ENCODE data around the gene TCF12.

TCF12 gene

GRCh38 chr15:56969265-56969895 lies 50.9 kb downstream of the TCF12 start:
- no peak for DNase-seq
- intact Hi-C loops (cut with DNase I), result no loop called here

DNA sequence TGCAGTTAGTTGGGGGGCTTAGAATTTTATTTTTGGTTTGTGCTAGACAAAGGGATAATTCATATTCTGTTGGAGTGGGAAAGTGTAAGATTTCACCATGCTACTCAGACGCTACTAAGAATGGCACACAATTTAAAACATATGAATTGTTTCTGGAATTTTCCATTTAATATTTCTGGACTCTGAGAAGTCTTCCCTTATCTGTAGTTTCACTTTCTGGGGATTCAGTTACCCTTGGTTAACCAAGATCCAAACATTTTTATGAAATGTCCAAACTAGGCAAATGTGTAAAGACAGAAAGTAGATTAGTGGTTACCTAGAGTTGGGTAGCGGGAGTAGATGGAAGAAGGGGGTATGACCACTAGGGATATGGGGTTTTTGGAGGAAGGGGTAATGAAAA lies 53.1 kb downstream of the TCF12 start:
- intact Hi-C loops (cut with DNase I), result no loop called here
- no peak for DNase-seq

- DNase-seq, result no peak
- intact Hi-C loops (cut with DNase I), result no loop called here
Measured at GRCh38 chr15:56972016-56972415, 53.6 kb downstream of the TCF12 start.

DNA sequence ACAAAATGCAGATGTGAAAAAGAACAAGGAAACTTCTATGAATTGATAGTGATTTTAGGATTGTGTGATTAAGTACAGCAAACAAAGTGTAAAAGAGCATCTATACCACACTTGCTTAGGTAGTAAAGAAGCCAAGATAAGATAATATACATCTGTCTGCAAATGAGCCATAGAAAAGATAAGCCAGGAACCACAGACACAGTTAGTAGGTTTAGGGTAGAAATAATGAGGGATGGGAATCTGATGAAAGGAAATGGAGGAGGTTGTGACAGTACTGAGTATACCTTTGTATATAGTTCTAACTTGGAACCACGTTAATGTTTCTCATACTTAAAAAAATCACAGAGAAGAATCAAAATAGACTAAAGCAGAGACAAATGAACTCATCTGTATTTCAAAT lies 54.0 kb downstream of the TCF12 start:
- intact Hi-C loops (cut with DNase I), result no loop called here
- no peak for DNase-seq

DNA sequence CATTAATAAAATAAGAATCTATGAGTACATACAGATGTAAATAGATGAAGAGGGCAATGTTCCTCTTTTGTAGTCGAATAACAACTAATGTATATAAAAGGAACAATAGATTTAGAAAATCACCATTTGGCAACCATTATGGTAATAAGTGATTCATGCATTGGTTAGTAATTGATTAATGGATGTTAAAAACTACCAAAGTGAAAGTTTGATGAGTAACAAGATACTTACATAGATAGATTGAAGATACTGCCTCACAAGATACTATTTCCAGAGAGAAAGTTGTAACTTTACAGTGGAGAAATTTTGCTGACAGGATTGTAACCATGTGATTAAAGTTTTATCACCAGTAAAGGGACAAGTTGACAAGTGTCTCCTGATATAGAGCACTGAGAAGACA lies 55.0 kb downstream of the TCF12 start:
- DNase-seq, result no peak
- intact Hi-C loops (cut with DNase I), result no loop called here

- intact Hi-C loops (cut with DNase I), result no loop called here
- no peak for DNase-seq
Measured at GRCh38 chr15:56977232-56977631, 58.8 kb downstream of the TCF12 start.

- no peak for DNase-seq
- intact Hi-C loops (cut with DNase I), result no loop called here
Measured at GRCh38 chr15:56978898-56979662, 60.6 kb downstream of the TCF12 start.

GRCh38 chr15:56980473-56980872 lies 62.0 kb downstream of the TCF12 start:
- intact Hi-C loops (cut with DNase I), result no loop called here
- DNase-seq, result no peak

- DNase-seq, result no peak
- intact Hi-C loops (cut with DNase I), result no loop called here
Measured at GRCh38 chr15:56981160-56981559, 62.7 kb downstream of the TCF12 start.

DNA sequence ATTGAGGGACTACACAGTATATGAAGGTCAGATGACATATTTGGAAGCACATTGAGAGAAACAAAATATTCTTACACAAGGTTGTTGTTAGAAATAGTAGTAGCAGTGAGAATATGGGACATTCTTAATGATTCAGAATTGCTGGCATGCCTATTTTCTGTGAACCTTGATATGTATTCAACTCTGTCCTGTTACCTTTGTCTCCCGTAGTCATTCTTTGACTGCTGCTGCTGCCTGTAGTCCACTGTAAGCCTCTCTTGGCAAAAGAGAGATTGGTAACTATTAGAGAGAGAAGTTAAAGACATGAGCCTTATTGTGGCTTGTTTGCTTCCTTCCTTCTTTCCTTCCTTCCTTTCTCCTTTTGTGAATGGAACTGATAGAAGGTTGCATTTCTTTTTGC lies 64.5 kb downstream of the TCF12 start:
- no peak for DNase-seq
- intact Hi-C loops (cut with DNase I), result no loop called here

- DNase-seq, result no peak
- intact Hi-C loops (cut with DNase I), result no loop called here
Measured at GRCh38 chr15:56984681-56985481, 66.4 kb downstream of the TCF12 start.

- no peak for DNase-seq
- intact Hi-C loops (cut with DNase I), result no loop called here
Measured at GRCh38 chr15:56985856-56986255, 67.4 kb downstream of the TCF12 start.

- no peak for DNase-seq
- intact Hi-C loops (cut with DNase I), result no loop called here
Measured at GRCh38 chr15:56987286-56987685, 68.8 kb downstream of the TCF12 start.

DNA sequence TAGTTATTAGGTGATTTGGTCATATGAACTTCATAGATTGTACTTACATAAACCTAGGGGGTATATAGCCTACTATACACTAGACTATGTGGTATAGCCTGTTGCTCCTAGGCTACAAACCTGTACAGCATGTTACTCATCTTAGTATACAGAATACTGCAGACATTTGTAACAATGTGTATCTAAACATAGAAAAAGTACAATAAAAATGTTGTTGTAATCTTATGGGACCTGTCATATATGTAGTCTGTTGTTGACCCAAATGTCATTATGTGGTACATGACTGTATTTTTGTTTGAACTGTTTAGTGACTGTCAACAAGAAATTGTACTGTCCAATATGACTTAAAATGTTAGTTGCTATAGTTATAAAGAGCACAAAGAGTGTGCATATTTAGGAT lies 69.8 kb downstream of the TCF12 start:
- intact Hi-C loops (cut with DNase I), result no loop called here
- DNase-seq, result no peak

DNA sequence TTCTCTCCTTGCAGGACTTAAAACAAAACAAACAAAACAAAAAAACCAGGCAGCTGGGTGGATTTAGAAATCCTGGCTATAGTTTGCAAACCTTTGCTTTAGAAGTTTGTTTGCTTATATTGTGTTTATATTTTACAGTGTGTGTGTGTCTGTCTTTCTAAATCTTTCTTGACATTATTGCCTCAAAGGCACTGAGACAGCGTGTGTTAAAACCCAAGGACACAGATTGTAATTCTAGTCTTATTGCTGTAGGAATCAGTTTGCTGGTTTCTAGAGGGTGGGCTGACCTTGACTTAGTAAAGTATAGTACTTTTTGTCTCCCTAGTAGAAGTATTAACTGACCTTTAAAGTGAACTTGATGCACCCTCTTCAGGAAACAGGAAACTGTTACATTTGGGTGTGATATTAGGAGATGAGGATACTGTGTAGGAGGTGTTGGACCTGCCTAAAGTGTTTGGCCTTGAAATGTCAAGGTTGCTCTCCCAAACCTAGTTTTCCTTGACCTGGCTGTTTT lies 71.0 kb downstream of the TCF12 start:
- intact Hi-C loops (cut with DNase I), result no loop called here
- no peak for DNase-seq

- intact Hi-C loops (cut with DNase I), result no loop called here
Measured at GRCh38 chr15:56991017-56991416, 72.6 kb downstream of the TCF12 start.

DNA sequence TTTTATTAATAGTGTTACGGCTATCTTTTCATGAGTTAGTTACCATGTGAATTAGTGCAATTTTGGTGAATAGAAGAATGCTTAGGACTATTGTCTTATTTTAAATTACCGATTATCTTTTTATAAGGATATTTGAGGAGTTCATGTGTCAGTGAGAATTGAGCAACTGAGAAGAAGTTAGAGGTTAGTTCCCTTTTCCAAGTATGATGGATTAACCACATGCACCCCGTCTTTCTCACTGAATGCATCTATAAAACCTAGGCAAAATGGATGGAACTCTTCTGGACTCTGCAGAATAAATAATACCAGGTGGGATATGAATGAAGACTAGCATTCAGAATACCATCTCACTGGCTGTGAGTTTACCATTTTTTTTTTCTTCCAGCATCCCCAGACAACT lies 74.3 kb downstream of the TCF12 start:
- intact Hi-C loops (cut with DNase I), result no loop called here

More at GRCh38 chr15:56991017-56991416, 72.6 kb downstream of the TCF12 start:
- no peak for DNase-seq

DNA sequence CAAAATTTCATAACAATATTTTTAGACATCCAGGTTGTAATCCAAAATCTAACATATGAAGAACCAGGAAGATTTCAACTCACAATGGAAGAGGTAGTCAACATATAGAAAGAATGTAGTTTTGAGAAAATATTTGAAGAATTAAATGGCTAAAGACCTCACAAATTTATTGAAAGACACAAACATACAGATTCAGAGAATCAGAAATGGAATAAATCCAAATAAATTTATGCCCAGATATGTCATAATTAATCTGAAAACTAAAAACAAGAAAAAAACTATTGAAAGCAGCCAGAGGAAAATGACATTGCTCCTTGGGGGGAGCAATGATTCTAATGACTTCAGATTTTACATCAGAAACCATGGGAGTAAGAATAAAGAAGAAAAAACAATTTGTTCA lies 75.8 kb downstream of the TCF12 start:
- DNase-seq, result no peak
- intact Hi-C loops (cut with DNase I), result no loop called here

More for the DNA sequence above, 74.3 kb downstream of the TCF12 start:
- no peak for DNase-seq

DNA sequence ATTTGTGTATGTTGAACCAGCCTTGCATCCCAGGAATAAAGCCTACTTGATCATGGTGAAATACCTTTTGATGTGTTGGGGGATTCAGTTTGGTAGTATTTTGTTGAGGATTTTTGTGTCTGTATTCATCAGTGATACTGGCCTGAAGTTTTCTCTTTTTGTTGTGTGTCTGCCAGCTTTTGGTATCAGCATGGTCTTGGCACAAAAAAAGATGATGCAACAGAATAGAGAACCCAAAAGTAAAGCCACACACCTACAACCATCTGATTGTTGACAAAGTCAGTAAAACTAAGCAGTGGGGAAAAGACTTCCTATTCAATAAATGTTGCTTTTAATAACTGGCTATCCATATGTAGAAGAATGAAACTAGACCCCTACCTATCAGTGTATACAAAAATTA lies 77.6 kb downstream of the TCF12 start:
- no peak for DNase-seq
- intact Hi-C loops (cut with DNase I), result no loop called here

DNA sequence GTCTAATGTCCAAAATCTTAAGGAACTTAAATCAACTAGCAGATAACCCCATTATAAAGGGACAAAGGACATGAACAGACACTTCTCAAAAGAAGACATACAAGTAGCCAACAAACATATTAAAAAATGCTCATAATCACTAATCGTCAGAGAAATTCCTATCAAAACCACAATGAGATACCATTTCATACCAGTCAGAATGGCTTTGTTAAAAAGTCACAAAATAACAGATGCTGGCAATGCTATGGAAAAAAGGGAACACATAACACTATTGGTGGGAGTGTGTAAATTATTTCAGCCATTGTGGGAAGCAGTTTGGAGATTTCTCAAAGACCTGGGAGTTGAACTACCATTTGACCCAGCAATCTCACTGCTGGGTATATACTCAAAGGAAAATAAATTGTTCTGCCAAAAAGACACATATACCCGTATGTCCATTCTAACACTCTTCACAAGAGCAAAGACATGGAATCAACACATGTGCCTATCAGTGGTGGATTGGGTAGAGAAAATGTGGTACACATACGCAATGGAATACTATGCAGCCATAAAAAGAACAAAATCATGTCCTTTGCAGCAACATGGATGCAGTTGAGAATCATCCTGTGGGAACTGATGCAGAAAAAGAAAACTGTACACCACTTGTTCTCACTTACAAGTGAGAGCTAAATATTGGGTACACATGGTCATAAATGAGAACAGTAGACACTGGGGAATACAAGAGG lies 78.5 kb downstream of the TCF12 start:
- intact Hi-C loops (cut with DNase I), result no loop called here
- DNase-seq, result no peak

DNA sequence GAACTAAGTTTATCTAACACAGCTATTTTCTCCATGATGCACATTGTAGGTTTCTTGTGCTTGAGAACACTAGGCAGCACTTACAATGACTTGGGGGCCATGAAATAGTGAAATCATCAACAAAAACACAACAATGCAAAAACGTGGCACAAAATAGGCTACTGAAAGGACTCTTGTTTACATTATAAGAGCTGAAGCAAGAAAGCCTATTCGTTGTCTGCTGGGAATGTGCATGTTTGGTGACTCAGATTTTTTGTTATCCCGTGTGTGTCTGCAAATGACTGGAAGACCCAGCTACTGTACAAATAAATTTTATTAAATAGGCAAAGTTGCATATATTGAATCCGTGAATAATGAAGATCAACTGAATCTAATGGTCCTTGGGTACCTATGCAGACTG lies 85.0 kb downstream of the TCF12 start:
- no peak for DNase-seq
- intact Hi-C loops (cut with DNase I), result no loop called here
